Liver (tissue), 3 donors: Measurements from ENCODE around the gene CDCA8.
"Not testable (repeated sequence)": the region's sequence is repeated elsewhere in the genome, so short reads cannot be mapped to it uniquely, and the experiment has no call there.

ENCODE experiments used
- ATF3 ChIP-seq: IDR thresholded peaks from 2 replicates; pipeline ENCODE4 v1.6.1; 2016; ENCODE audit warnings: antibody characterized with exemption
- CTCF ChIP-seq: fragments of 150-350 bp; IDR thresholded peaks from 2 replicates; pipeline ENCODE4 v1.5.1; 2017; ENCODE audit warnings: improper control_type of control experiment, low read depth, low read length; ENCODE audit not compliant: missing input control
- EGR1 ChIP-seq, 2 donors: IDR thresholded peaks; 2 replicates each; pipeline ENCODE4 v1.6.1; 2016 to 2018; ENCODE audit warnings: antibody characterized with exemption in 2 of 2, low read depth in 2 of 2
- GABPA ChIP-seq, 2 donors: IDR thresholded peaks in 1 of 2; conservative IDR thresholded peaks in 1 of 2; 2 replicates each; pipeline ENCODE4 v1.6.1; 2016; ENCODE audit warnings: antibody characterized with exemption in 2 of 2, mild to moderate bottlenecking in 1 of 2, moderate library complexity in 1 of 2
- HNF4A ChIP-seq, 2 donors: conservative IDR thresholded peaks; 2 replicates each; pipeline ENCODE4 v1.6.1; 2016; ENCODE audit warnings: antibody characterized with exemption in 2 of 2, mild to moderate bottlenecking in 2 of 2
- JUND ChIP-seq, 2 donors: IDR thresholded peaks; 2 replicates each; pipeline ENCODE4 v1.6.1; 2016; ENCODE audit warnings: antibody characterized with exemption in 2 of 2
- MAX ChIP-seq: IDR thresholded peaks from 2 replicates; pipeline ENCODE4 v1.6.1; 2016; ENCODE audit warnings: antibody characterized with exemption
- NR2F2 ChIP-seq: IDR thresholded peaks from 2 replicates; pipeline ENCODE4 v1.6.1; 2016; ENCODE audit warnings: antibody characterized with exemption
- RAD21 ChIP-seq, 2 donors: IDR thresholded peaks; 2 replicates each; pipeline ENCODE4 v1.6.1; 2016; ENCODE audit warnings: antibody characterized with exemption in 2 of 2, mild to moderate bottlenecking in 2 of 2
- REST ChIP-seq: IDR thresholded peaks from 2 replicates; pipeline ENCODE4 v1.6.1; 2016; ENCODE audit warnings: antibody characterized with exemption, mild to moderate bottlenecking
- RXRA ChIP-seq, 2 donors: IDR thresholded peaks; 2 replicates each; pipeline ENCODE4 v1.6.1; 2017 to 2018; ENCODE audit warnings: antibody characterized with exemption in 2 of 2, mild to moderate bottlenecking in 1 of 2
- SP1 ChIP-seq: IDR thresholded peaks from 2 replicates; pipeline ENCODE4 v1.6.1; 2018; ENCODE audit warnings: antibody characterized with exemption, mild to moderate bottlenecking
- YY1 ChIP-seq: IDR thresholded peaks from 2 replicates; pipeline ENCODE4 v1.6.1; 2016; ENCODE audit warnings: antibody characterized with exemption, mild to moderate bottlenecking
- ZBTB33 ChIP-seq: IDR thresholded peaks from 2 replicates; pipeline ENCODE4 v1.6.1; 2016; ENCODE audit warnings: antibody characterized with exemption
- donor health status: healthy.
- donor health status: healthy.

- TF ChIP-seq CTCF; SP1; NR2F2; REST; YY1; RAD21 (IDR thresholded peaks at IDR 0.05); GABPA (IDR thresholded peaks at IDR 0.05 in 1 of 2, conservative IDR thresholded peaks at IDR 0.05 in 1 of 2); MAX; ZBTB33; EGR1 (IDR thresholded peaks at IDR 0.05; ENCODE audit: low read depth in 2 of 2); RXRA (IDR thresholded peaks at IDR 0.05); JUND (IDR thresholded peaks at IDR 0.05); ATF3; HNF4A (conservative IDR thresholded peaks at IDR 0.05): not testable (repeated sequence)
Observed at GRCh38 chr1:37737975-37738374, 45.7 kb downstream of the CDCA8 start.
